ENCODE measurements around the gene TNS1. TPM values are rescaled to one million over a fixed set of nuclear protein-coding genes. Genes with fewer than 3 reads are reported as not detected.

Gene TNS1
- total RNA-seq, 1 donor: 48.9 TPM

- Histone ChIP-seq H3K79me2 (ENCODE audit: insufficient read depth, low read length) (no peaks in the 10 kb centered on the region), H3K4me2 (ENCODE audit: insufficient read depth, low read length) (no peak overlapping the region), H4K20me1 (ENCODE audit: insufficient read depth, low read length) (no peaks in the 10 kb centered on the region), H3K9me3 (ENCODE audit: low read depth, low read length) (no peaks in the 10 kb centered on the region), H3K36me3 (ENCODE audit: insufficient read depth, low read length) (no peaks in the 10 kb centered on the region), H3K27me3 (ENCODE audit: insufficient read depth, low read length) (peaks cover 9% of the 10 kb centered on the region), H2AFZ (ENCODE audit: low read length) (no peak overlapping the region), H3K4me1 (ENCODE audit: insufficient read depth, low read length) (no peaks in the 10 kb centered on the region), H3K4me3 (ENCODE audit: insufficient read depth, low read length) (no peak overlapping the region), H3K27ac (ENCODE audit: low read depth, low read length) (no peak overlapping the region)
- no peak for TF ChIP-seq CTCF (IDR thresholded peaks at IDR 0.05; ENCODE audit: extremely low read depth, low read depth, low read length)
- DNase-seq (ENCODE audit: insufficient read length, low spot score, missing footprints): peak; percentile 51
Measured at GRCh38 chr2:218027426-218028188, 24.8 kb upstream of the TNS1 start.

- Histone ChIP-seq H4K20me1 (ENCODE audit: insufficient read depth, low read length) (no peaks in the 10 kb centered on the region), H3K79me2 (ENCODE audit: insufficient read depth, low read length) (no peaks in the 10 kb centered on the region), H3K4me1 (ENCODE audit: insufficient read depth, low read length) (no peaks in the 10 kb centered on the region), H3K4me2 (ENCODE audit: insufficient read depth, low read length) (no peak overlapping the region), H3K36me3 (ENCODE audit: insufficient read depth, low read length) (no peaks in the 10 kb centered on the region), H3K27ac (ENCODE audit: low read depth, low read length) (no peak overlapping the region), H3K4me3 (ENCODE audit: insufficient read depth, low read length) (no peak overlapping the region), H3K27me3 (ENCODE audit: insufficient read depth, low read length) (peaks cover 6% of the 10 kb centered on the region), H2AFZ (ENCODE audit: low read length) (no peak overlapping the region), H3K9me3 (ENCODE audit: low read depth, low read length) (no peaks in the 10 kb centered on the region)
- no peak for TF ChIP-seq CTCF (IDR thresholded peaks at IDR 0.05; ENCODE audit: extremely low read depth, low read depth, low read length)
- DNase-seq (ENCODE audit: insufficient read length, low spot score, missing footprints): peak; percentile 61
Measured at GRCh38 chr2:218026676-218027425, 24.1 kb upstream of the TNS1 start.

GRCh38 chr2:218026244-218026643 lies 23.4 kb upstream of the TNS1 start:
- no peaks in the 10 kb centered on the region for H3K9me3 ChIP-seq (ENCODE audit: low read depth, low read length)
- H3K4me1 ChIP-seq (ENCODE audit: insufficient read depth, low read length): no peaks in the 10 kb centered on the region
- TF ChIP-seq CTCF (IDR thresholded peaks at IDR 0.05; ENCODE audit: extremely low read depth, low read depth, low read length): no peak
- H3K79me2 ChIP-seq (ENCODE audit: insufficient read depth, low read length): no peaks in the 10 kb centered on the region
- H2AFZ ChIP-seq (ENCODE audit: low read length): no peak overlapping the region
- no peaks in the 10 kb centered on the region for H4K20me1 ChIP-seq (ENCODE audit: insufficient read depth, low read length)
- H3K27ac ChIP-seq (ENCODE audit: low read depth, low read length): no peak overlapping the region
- no peak overlapping the region for H3K4me2 ChIP-seq (ENCODE audit: insufficient read depth, low read length)
- H3K27me3 ChIP-seq (ENCODE audit: insufficient read depth, low read length): peaks cover 6% of the 10 kb centered on the region
- DNase-seq (ENCODE audit: insufficient read length, low spot score, missing footprints): no peak
- H3K36me3 ChIP-seq (ENCODE audit: insufficient read depth, low read length): no peaks in the 10 kb centered on the region
- no peak overlapping the region for H3K4me3 ChIP-seq (ENCODE audit: insufficient read depth, low read length)

GRCh38 chr2:218024871-218025270 lies 22.1 kb upstream of the TNS1 start:
- Histone ChIP-seq H3K9me3 (ENCODE audit: low read depth, low read length) (no peaks in the 10 kb centered on the region), H3K27ac (ENCODE audit: low read depth, low read length) (no peak overlapping the region), H3K4me3 (ENCODE audit: insufficient read depth, low read length) (no peak overlapping the region), H3K4me1 (ENCODE audit: insufficient read depth, low read length) (no peaks in the 10 kb centered on the region), H3K27me3 (ENCODE audit: insufficient read depth, low read length) (peaks cover 3% of the 10 kb centered on the region), H3K36me3 (ENCODE audit: insufficient read depth, low read length) (no peaks in the 10 kb centered on the region), H3K79me2 (ENCODE audit: insufficient read depth, low read length) (no peaks in the 10 kb centered on the region), H2AFZ (ENCODE audit: low read length) (no peak overlapping the region), H4K20me1 (ENCODE audit: insufficient read depth, low read length) (no peaks in the 10 kb centered on the region), H3K4me2 (ENCODE audit: insufficient read depth, low read length) (no peak overlapping the region)
- TF ChIP-seq CTCF (IDR thresholded peaks at IDR 0.05; ENCODE audit: extremely low read depth, low read depth, low read length): no peak
- DNase-seq (ENCODE audit: insufficient read length, low spot score, missing footprints): peak; percentile 57
